Adrenal gland (tissue), 5 donors: Measurements from ENCODE around the gene NHLH1.

Experiments used
- POLR2A ChIP-seq, 2 donors: fragments of 450-650 bp; IDR thresholded peaks; one replicate each; pipeline ENCODE4 v1.6.1; 2017; ENCODE audit warnings: antibody characterized with exemption in 2 of 2, mild to moderate bottlenecking in 2 of 2, moderate library complexity in 1 of 2
- TF ChIP-seq, protein P1 (sequence below), 6 experiments: fragments of 450-650 bp in 4 of 6; fragments of 200-600 bp in 2 of 6; sonication (generic) in 1 of 6; IDR thresholded peaks; 1 replicate in 5 of 6; 2 replicates in 1 of 6; pipeline versions ENCODE4 v1.5.1 to v1.8.0; 2016 to 2021; ENCODE audit warnings: antibody characterized with exemption in 6 of 6, mild to moderate bottlenecking in 2 of 6, moderate library complexity in 1 of 6
- donor health status: DM: no; HTN: no; CAD: no.

DNA sequence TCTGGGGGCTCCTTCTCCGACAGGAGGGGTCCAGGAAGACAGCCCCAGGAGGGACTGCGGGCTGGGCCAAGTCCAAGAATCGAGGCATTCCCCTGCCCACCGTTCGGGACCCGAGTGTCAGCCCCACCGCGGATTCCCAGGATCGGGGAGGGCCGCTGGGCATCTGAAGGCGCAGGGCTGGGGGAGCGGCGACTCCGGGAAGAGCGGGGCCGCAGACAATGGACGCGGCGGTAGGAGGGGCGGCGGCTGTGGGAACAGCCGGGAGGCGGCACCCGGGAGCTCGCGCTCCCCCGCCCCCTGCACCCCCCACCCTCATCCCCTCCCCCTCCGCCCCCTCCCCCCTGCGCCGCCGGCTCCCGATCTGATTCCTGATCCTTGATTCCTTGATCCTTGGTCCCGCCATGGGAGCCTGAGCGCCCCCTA is 33.4 kb downstream of the NHLH1 start, which contains the start of gene VANGL2:
- TF ChIP-seq, protein P1, sequence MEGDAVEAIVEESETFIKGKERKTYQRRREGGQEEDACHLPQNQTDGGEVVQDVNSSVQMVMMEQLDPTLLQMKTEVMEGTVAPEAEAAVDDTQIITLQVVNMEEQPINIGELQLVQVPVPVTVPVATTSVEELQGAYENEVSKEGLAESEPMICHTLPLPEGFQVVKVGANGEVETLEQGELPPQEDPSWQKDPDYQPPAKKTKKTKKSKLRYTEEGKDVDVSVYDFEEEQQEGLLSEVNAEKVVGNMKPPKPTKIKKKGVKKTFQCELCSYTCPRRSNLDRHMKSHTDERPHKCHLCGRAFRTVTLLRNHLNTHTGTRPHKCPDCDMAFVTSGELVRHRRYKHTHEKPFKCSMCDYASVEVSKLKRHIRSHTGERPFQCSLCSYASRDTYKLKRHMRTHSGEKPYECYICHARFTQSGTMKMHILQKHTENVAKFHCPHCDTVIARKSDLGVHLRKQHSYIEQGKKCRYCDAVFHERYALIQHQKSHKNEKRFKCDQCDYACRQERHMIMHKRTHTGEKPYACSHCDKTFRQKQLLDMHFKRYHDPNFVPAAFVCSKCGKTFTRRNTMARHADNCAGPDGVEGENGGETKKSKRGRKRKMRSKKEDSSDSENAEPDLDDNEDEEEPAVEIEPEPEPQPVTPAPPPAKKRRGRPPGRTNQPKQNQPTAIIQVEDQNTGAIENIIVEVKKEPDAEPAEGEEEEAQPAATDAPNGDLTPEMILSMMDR (IDR thresholded peaks at IDR 0.05), result no peak
- TF ChIP-seq POLR2A (IDR thresholded peaks at IDR 0.05), result no peak
